Right atrium auricular region (tissue), 2 donors: ENCODE results near the gene PNPLA2. TPM values are rescaled to one million over a fixed set of nuclear protein-coding genes. Genes with fewer than 3 reads are reported as not detected.

Experiments
- DNase-seq: peaks from one replicate; pipeline ENCODE4 v3.0.0-alpha.2; 2019; ENCODE audit warnings: low spot score
- H3K27ac ChIP-seq, 2 donors: fragments of 200-600 bp; sonication (generic); 1 replicate in 1 of 2; 2 replicates in 1 of 2; pipeline ENCODE4 v1.5.1; 2016 to 2019
- H3K27me3 ChIP-seq, 2 donors: fragments of 200-600 bp; sonication (generic); one replicate each; pipeline versions ENCODE4 v1.5.1 to v1.6.0; 2017 to 2019
- H3K36me3 ChIP-seq: fragments of 200-600 bp; sonication (generic); one replicate; pipeline ENCODE4 v1.5.1; 2016
- H3K4me1 ChIP-seq, 2 donors: fragments of 200-600 bp; sonication (generic); one replicate each; pipeline versions ENCODE4 v1.5.1 to v1.6.0; 2017 to 2019
- H3K4me3 ChIP-seq, 2 donors: fragments of 200-600 bp; sonication (generic); 1 replicate in 1 of 2; 2 replicates in 1 of 2; pipeline ENCODE4 v1.5.1; 2017 to 2019; ENCODE audit warnings: mild to moderate bottlenecking in 1 of 2, moderate library complexity in 1 of 2
- H3K9me3 ChIP-seq, 2 donors: fragments of 200-600 bp; sonication (generic); one replicate each; pipeline ENCODE4 v1.5.1; 2019
- total RNA-seq, 2 donors: library from RNA; depleted of rRNA; stranded (reverse); fragments of >200 nt; gene quantifications; one replicate each; pipeline ENCODE4 v1.1.0, GENCODE V29; 2016
- TF ChIP-seq, protein P1 (sequence below), 2 donors: fragments of 200-600 bp; sonication (generic); IDR thresholded peaks; one replicate each; pipeline ENCODE4 v1.5.1; 2019; ENCODE audit warnings: antibody characterized with exemption in 2 of 2

The PNPLA2 gene
- total RNA-seq, 2 donors from 2014 or later = 94.4 to 123 TPM

- Histone ChIP-seq H3K36me3 (peaks cover 38% of the 10 kb centered on the region), H3K27ac (peak overlapping the region; percentile 75 to 82), H3K27me3 (no peaks in the 10 kb centered on the region), H3K4me1 (peaks cover 0 to 74% of the 10 kb centered on the region in 2 donors), H3K9me3 (no peaks in the 10 kb centered on the region), H3K4me3 (no peak overlapping the region)
- TF ChIP-seq, protein P1, sequence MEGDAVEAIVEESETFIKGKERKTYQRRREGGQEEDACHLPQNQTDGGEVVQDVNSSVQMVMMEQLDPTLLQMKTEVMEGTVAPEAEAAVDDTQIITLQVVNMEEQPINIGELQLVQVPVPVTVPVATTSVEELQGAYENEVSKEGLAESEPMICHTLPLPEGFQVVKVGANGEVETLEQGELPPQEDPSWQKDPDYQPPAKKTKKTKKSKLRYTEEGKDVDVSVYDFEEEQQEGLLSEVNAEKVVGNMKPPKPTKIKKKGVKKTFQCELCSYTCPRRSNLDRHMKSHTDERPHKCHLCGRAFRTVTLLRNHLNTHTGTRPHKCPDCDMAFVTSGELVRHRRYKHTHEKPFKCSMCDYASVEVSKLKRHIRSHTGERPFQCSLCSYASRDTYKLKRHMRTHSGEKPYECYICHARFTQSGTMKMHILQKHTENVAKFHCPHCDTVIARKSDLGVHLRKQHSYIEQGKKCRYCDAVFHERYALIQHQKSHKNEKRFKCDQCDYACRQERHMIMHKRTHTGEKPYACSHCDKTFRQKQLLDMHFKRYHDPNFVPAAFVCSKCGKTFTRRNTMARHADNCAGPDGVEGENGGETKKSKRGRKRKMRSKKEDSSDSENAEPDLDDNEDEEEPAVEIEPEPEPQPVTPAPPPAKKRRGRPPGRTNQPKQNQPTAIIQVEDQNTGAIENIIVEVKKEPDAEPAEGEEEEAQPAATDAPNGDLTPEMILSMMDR (IDR thresholded peaks at IDR 0.05) = no peak
- no peak for DNase-seq
Measured at GRCh38 chr11:826227-826621, 7.5 kb downstream of the PNPLA2 start.

DNA sequence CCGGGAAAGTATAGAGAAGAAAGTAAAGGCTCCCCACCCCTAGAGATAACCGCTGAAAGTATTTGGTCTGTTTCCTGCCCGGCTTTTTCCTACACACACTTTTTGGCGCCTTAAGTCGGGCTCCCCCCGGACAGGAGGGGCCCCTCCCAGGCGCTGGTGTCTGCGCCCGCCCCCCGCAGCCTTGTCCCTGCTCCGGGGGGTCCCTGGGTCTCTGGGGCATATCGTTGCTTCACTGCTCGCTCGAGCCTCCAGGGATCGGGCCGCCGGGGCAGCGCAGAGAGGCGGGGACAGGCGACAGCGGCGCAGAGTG lies 8.1 kb downstream of the PNPLA2 start:
- H3K9me3 ChIP-seq = no peaks in the 10 kb centered on the region
- H3K4me3 ChIP-seq = peak overlapping the region; percentile 48 to 61
- peak overlapping the region; percentile 75 to 82 for H3K27ac ChIP-seq
- H3K27me3 ChIP-seq = no peaks in the 10 kb centered on the region
- H3K4me1 ChIP-seq = peaks cover 0 to 74% of the 10 kb centered on the region in 2 donors
- TF ChIP-seq, protein P1 (IDR thresholded peaks at IDR 0.05) = no peak
- no peak for DNase-seq
- peaks cover 36% of the 10 kb centered on the region for H3K36me3 ChIP-seq

GRCh38 chr11:827146-827896 lies 8.6 kb downstream of the PNPLA2 start:
- Histone ChIP-seq H3K27ac (peak overlapping the region; percentile 75 to 82), H3K36me3 (peaks cover 30% of the 10 kb centered on the region), H3K27me3 (no peaks in the 10 kb centered on the region), H3K9me3 (no peaks in the 10 kb centered on the region), H3K4me3 (peak overlapping the region; percentile 48 to 61), H3K4me1 (peaks cover 0 to 74% of the 10 kb centered on the region in 2 donors)
- no peak for DNase-seq
- TF ChIP-seq, protein P1 (IDR thresholded peaks at IDR 0.05) = no peak

- peaks cover 0 to 74% of the 10 kb centered on the region in 2 donors for H3K4me1 ChIP-seq
- TF ChIP-seq, protein P1 (IDR thresholded peaks at IDR 0.05) = no peak
- no peaks in the 10 kb centered on the region for H3K27me3 ChIP-seq
- peaks cover 25% of the 10 kb centered on the region for H3K36me3 ChIP-seq
- no peaks in the 10 kb centered on the region for H3K9me3 ChIP-seq
- peak within 1 kb of the TSS; percentile 75 to 82 for H3K27ac ChIP-seq
- no peak for DNase-seq
- H3K4me3 ChIP-seq = peak within 1 kb of the TSS; percentile 48 to 61
Measured at GRCh38 chr11:827897-828192, 9.1 kb downstream of the PNPLA2 start, which contains the start of gene CRACR2B. CRACR2B (plus strand) TSS chr11:827919; CDS start chr11:828608, 689 bp downstream.

DNA sequence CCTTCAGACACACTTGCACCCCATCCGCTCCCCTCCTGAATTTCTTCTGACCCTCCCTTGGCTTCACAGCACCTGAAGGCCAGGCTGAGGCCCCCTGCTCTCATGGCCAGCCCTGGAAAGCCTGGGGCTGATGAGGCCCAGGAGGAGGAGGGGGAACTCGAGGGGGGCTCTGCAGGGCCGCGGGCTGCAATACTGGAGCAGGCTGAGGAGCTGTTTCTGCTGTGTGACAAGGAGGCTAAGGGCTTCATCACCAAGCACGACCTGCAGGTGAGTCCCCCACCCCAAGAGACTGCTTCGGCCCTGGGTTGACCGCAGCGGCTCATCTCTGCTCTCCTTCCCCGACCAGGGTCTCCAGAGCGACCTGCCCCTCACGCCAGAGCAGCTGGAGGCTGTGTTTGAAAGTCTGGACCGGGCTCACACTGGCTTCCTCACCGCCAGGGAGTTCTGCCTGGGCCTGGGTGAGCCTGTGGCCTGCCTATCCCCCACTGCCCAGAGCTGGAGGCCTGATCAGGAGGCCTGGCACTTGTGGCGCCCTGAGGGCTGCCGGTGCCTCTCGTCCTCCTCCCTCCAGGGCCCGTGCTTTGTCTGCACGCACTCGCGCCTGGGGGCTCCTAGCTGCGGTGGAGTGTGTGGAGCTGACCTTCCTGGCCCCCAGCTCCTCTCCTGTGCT lies 9.9 kb downstream of the PNPLA2 start:
- no peak for DNase-seq
- Histone ChIP-seq H3K4me1 (peaks cover 0 to 77% of the 10 kb centered on the region in 2 donors), H3K27ac (peak overlapping the region; percentile 45 to 75), H3K9me3 (no peaks in the 10 kb centered on the region), H3K36me3 (peaks cover 17% of the 10 kb centered on the region), H3K27me3 (no peaks in the 10 kb centered on the region), H3K4me3 (peak overlapping the region in 1 of 2 donors; percentile 53)
- TF ChIP-seq, protein P1 (IDR thresholded peaks at IDR 0.05) = no peak
